Measurements from ENCODE around the gene SLC16A2.

SLC16A2 gene

GRCh38 chrX:74449937-74450330, 28.6 kb downstream of the SLC16A2 start:
- Histone ChIP-seq H2BK120ac (ENCODE audit: low read depth, low read length) (no peak overlapping the region), H2BK5ac (ENCODE audit: low read depth, low read length, poor library complexity, severe bottlenecking) (no peak overlapping the region), H3K4ac (ENCODE audit: low read depth in 1 of 2, low read length in 2 of 2) (no peak overlapping the region), H3K14ac (ENCODE audit: low read length in 2 of 2) (no peak overlapping the region), H3K27ac (ENCODE audit: low read length, poor library complexity, severe bottlenecking) (no peak overlapping the region), H3K9ac (ENCODE audit: low read length) (no peak overlapping the region), H2AFZ (ENCODE audit: low read depth, low read length) (no peak overlapping the region), H3K36me3 (ENCODE audit: control insufficient read depth in 1 of 2, insufficient read depth in 2 of 2, low read depth in 1 of 2, low read length in 2 of 2) (no peaks in the 10 kb centered on the region), H3K18ac (ENCODE audit: low read depth in 1 of 2, low read length in 2 of 2) (no peak overlapping the region), H3K4me1 (ENCODE audit: control insufficient read depth, insufficient read depth, low read depth, low read length) (peaks cover 4% of the 10 kb centered on the region), H3K4me3 (ENCODE audit: insufficient read depth in 1 of 2, low read depth in 1 of 2, low read length in 2 of 2) (no peak overlapping the region), H3K9me3 (ENCODE audit: control insufficient read depth, low read length) (no peaks in the 10 kb centered on the region), H3K23ac (ENCODE audit: low read length in 2 of 2) (no peak overlapping the region), H2BK12ac (ENCODE audit: low read length in 2 of 2) (no peak overlapping the region), H2BK15ac (ENCODE audit: low read depth, poor library complexity, severe bottlenecking) (no peak overlapping the region), H4K91ac (ENCODE audit: low read length) (no peak overlapping the region), H3K79me1 (replicated peaks; ENCODE audit: low read length, poor library complexity, severe bottlenecking) (peaks cover 3% of the 10 kb centered on the region), H4K8ac (ENCODE audit: low read length) (no peak overlapping the region), H2AK5ac (ENCODE audit: low read length, severe bottlenecking) (no peak overlapping the region), H3K27me3 (ENCODE audit: control insufficient read depth in 1 of 2, insufficient read depth in 1 of 2, low read length in 2 of 2) (peaks cover 0 to 6% of the 10 kb centered on the region in 2 experiments), H3K4me2 (ENCODE audit: low read length, poor library complexity, severe bottlenecking) (no peak overlapping the region)
- WGBS, result 18% methylated on average over 2 of the region's 3 CpGs
- DNase-seq, result peak; percentile 23

GRCh38 chrX:74450803-74451449, 29.6 kb downstream of the SLC16A2 start:
- no peak overlapping the region for H2AFZ ChIP-seq (ENCODE audit: low read depth, low read length)
- peak overlapping the region; percentile 81 for H2AK5ac ChIP-seq (ENCODE audit: low read length, severe bottlenecking)

GRCh38 chrX:74451450-74452198, 30.3 kb downstream of the SLC16A2 start:
- Histone ChIP-seq H3K79me1 (replicated peaks; ENCODE audit: low read length, poor library complexity, severe bottlenecking) (peaks cover 3% of the 10 kb centered on the region), H4K91ac (ENCODE audit: low read length) (no peak overlapping the region), H3K4me2 (ENCODE audit: low read length, poor library complexity, severe bottlenecking) (no peak overlapping the region), H3K4me3 (ENCODE audit: insufficient read depth in 1 of 2, low read depth in 1 of 2, low read length in 2 of 2) (no peak overlapping the region), H2BK12ac (ENCODE audit: low read length in 2 of 2) (no peak overlapping the region), H3K27me3 (ENCODE audit: control insufficient read depth in 1 of 2, insufficient read depth in 1 of 2, low read length in 2 of 2) (peaks cover 0 to 6% of the 10 kb centered on the region in 2 experiments), H2BK5ac (ENCODE audit: low read depth, low read length, poor library complexity, severe bottlenecking) (no peak overlapping the region), H3K9ac (ENCODE audit: low read length) (no peak overlapping the region), H2AK5ac (ENCODE audit: low read length, severe bottlenecking) (no peak overlapping the region), H2AFZ (ENCODE audit: low read depth, low read length) (no peak overlapping the region), H3K36me3 (ENCODE audit: control insufficient read depth in 1 of 2, insufficient read depth in 2 of 2, low read depth in 1 of 2, low read length in 2 of 2) (no peaks in the 10 kb centered on the region), H3K4ac (ENCODE audit: low read depth in 1 of 2, low read length in 2 of 2) (no peak overlapping the region), H3K9me3 (ENCODE audit: control insufficient read depth, low read length) (no peaks in the 10 kb centered on the region), H4K8ac (ENCODE audit: low read length) (no peak overlapping the region), H3K18ac (ENCODE audit: low read depth in 1 of 2, low read length in 2 of 2) (no peak overlapping the region), H3K23ac (ENCODE audit: low read length in 2 of 2) (no peak overlapping the region), H3K27ac (ENCODE audit: low read length, poor library complexity, severe bottlenecking) (peak overlapping the region; percentile 56), H2BK120ac (ENCODE audit: low read depth, low read length) (no peak overlapping the region), H3K4me1 (ENCODE audit: control insufficient read depth, insufficient read depth, low read depth, low read length) (peaks cover 4% of the 10 kb centered on the region), H3K14ac (ENCODE audit: low read length in 2 of 2) (no peak overlapping the region), H2BK15ac (ENCODE audit: low read depth, poor library complexity, severe bottlenecking) (no peak overlapping the region)
- no peak for DNase-seq
- WGBS, result 84% methylated on average over 4 of the region's 5 CpGs

More at GRCh38 chrX:74450803-74451449, 29.6 kb downstream of the SLC16A2 start:
- peak; percentile 87 for DNase-seq
- no peak overlapping the region for H3K18ac ChIP-seq (ENCODE audit: low read depth in 1 of 2, low read length in 2 of 2)
- no peak overlapping the region for H3K14ac ChIP-seq (ENCODE audit: low read length in 2 of 2)
- no peak overlapping the region for H3K27ac ChIP-seq (ENCODE audit: low read length, poor library complexity, severe bottlenecking)
- H3K4me1 ChIP-seq (ENCODE audit: control insufficient read depth, insufficient read depth, low read depth, low read length), result peaks cover 4% of the 10 kb centered on the region
- no peak overlapping the region for H4K91ac ChIP-seq (ENCODE audit: low read length)
- no peak overlapping the region for H2BK120ac ChIP-seq (ENCODE audit: low read depth, low read length)
- H2BK12ac ChIP-seq (ENCODE audit: low read length in 2 of 2), result no peak overlapping the region
- H3K4me3 ChIP-seq (ENCODE audit: insufficient read depth in 1 of 2, low read depth in 1 of 2, low read length in 2 of 2), result no peak overlapping the region
- H2BK5ac ChIP-seq (ENCODE audit: low read depth, low read length, poor library complexity, severe bottlenecking), result no peak overlapping the region
- 0% methylated on average over 1 of the region's 1 CpG for WGBS
- H3K4me2 ChIP-seq (ENCODE audit: low read length, poor library complexity, severe bottlenecking), result no peak overlapping the region
- H3K4ac ChIP-seq (ENCODE audit: low read depth in 1 of 2, low read length in 2 of 2), result no peak overlapping the region
- H3K9me3 ChIP-seq (ENCODE audit: control insufficient read depth, low read length), result no peaks in the 10 kb centered on the region
- peak overlapping the region; percentile 32 for H3K9ac ChIP-seq (ENCODE audit: low read length)
- peaks cover 3% of the 10 kb centered on the region for H3K79me1 ChIP-seq (replicated peaks; ENCODE audit: low read length, poor library complexity, severe bottlenecking)
- no peak overlapping the region for H2BK15ac ChIP-seq (ENCODE audit: low read depth, poor library complexity, severe bottlenecking)
- no peaks in the 10 kb centered on the region for H3K36me3 ChIP-seq (ENCODE audit: control insufficient read depth in 1 of 2, insufficient read depth in 2 of 2, low read depth in 1 of 2, low read length in 2 of 2)
- no peak overlapping the region for H3K23ac ChIP-seq (ENCODE audit: low read length in 2 of 2)
- no peak overlapping the region for H4K8ac ChIP-seq (ENCODE audit: low read length)
- H3K27me3 ChIP-seq (ENCODE audit: control insufficient read depth in 1 of 2, insufficient read depth in 1 of 2, low read length in 2 of 2), result peaks cover 0 to 6% of the 10 kb centered on the region in 2 experiments

GRCh38 chrX:74452199-74452481, 30.8 kb downstream of the SLC16A2 start:
- DNase-seq, result no peak
- H3K4ac ChIP-seq (ENCODE audit: low read depth in 1 of 2, low read length in 2 of 2), result no peak overlapping the region
- H3K14ac ChIP-seq (ENCODE audit: low read length in 2 of 2), result no peak overlapping the region
- H3K18ac ChIP-seq (ENCODE audit: low read depth in 1 of 2, low read length in 2 of 2), result no peak overlapping the region
- no peak overlapping the region for H2BK120ac ChIP-seq (ENCODE audit: low read depth, low read length)
- no peak overlapping the region for H3K23ac ChIP-seq (ENCODE audit: low read length in 2 of 2)
- H3K79me1 ChIP-seq (replicated peaks; ENCODE audit: low read length, poor library complexity, severe bottlenecking), result peaks cover 3% of the 10 kb centered on the region
- WGBS, result 92% methylated on average over 2 of the region's 2 CpGs
- no peak overlapping the region for H3K4me2 ChIP-seq (ENCODE audit: low read length, poor library complexity, severe bottlenecking)
- H2BK15ac ChIP-seq (ENCODE audit: low read depth, poor library complexity, severe bottlenecking), result no peak overlapping the region
- H2AK5ac ChIP-seq (ENCODE audit: low read length, severe bottlenecking), result no peak overlapping the region
- no peak overlapping the region for H2AFZ ChIP-seq (ENCODE audit: low read depth, low read length)
- H4K8ac ChIP-seq (ENCODE audit: low read length), result no peak overlapping the region
- H3K27ac ChIP-seq (ENCODE audit: low read length, poor library complexity, severe bottlenecking), result no peak overlapping the region
- H2BK5ac ChIP-seq (ENCODE audit: low read depth, low read length, poor library complexity, severe bottlenecking), result no peak overlapping the region
- no peaks in the 10 kb centered on the region for H3K9me3 ChIP-seq (ENCODE audit: control insufficient read depth, low read length)
- no peak overlapping the region for H3K4me3 ChIP-seq (ENCODE audit: insufficient read depth in 1 of 2, low read depth in 1 of 2, low read length in 2 of 2)
- peaks cover 4% of the 10 kb centered on the region for H3K4me1 ChIP-seq (ENCODE audit: control insufficient read depth, insufficient read depth, low read depth, low read length)
- no peak overlapping the region for H3K9ac ChIP-seq (ENCODE audit: low read length)
- no peaks in the 10 kb centered on the region for H3K36me3 ChIP-seq (ENCODE audit: control insufficient read depth in 1 of 2, insufficient read depth in 2 of 2, low read depth in 1 of 2, low read length in 2 of 2)
- H3K27me3 ChIP-seq (ENCODE audit: control insufficient read depth in 1 of 2, insufficient read depth in 1 of 2, low read length in 2 of 2), result peaks cover 0 to 6% of the 10 kb centered on the region in 2 experiments
- no peak overlapping the region for H4K91ac ChIP-seq (ENCODE audit: low read length)
- no peak overlapping the region for H2BK12ac ChIP-seq (ENCODE audit: low read length in 2 of 2)
